Epidermal melanocyte (primary cell): ENCODE results near the gene DLK2.
A peak's percentile ranks its signal among the peaks of the same experiment; 100 is the strongest.

ENCODE experiments used
- DNase-seq: peaks from one replicate; pipeline ENCODE4 v3.0.0; 2011; ENCODE audit warnings: low spot score; ENCODE audit not compliant: insufficient read length

Gene DLK2

GRCh38 chr6:43454290-43454695 is 1.1 kb downstream of the DLK2 start:
- DNase-seq = no peak

GRCh38 chr6:43453831-43454230 is 1.5 kb downstream of the DLK2 start:
- DNase-seq = no peak

GRCh38 chr6:43452896-43453295 is 2.5 kb downstream of the DLK2 start:
- no peak for DNase-seq

GRCh38 chr6:43451939-43452338 is 3.4 kb downstream of the DLK2 start:
- DNase-seq = no peak

- no peak for DNase-seq
Measured at GRCh38 chr6:43451348-43451747, 4.0 kb downstream of the DLK2 start.

- no peak for DNase-seq
Measured at GRCh38 chr6:43450699-43451131, 4.6 kb downstream of the DLK2 start.

- no peak for DNase-seq
Measured at GRCh38 chr6:43448916-43449315, 6.4 kb downstream of the DLK2 start.

- no peak for DNase-seq
Measured at GRCh38 chr6:43447604-43448003, 7.7 kb downstream of the DLK2 start.

- DNase-seq = no peak
Measured at GRCh38 chr6:43445576-43445975, 9.8 kb downstream of the DLK2 start.

- no peak for DNase-seq
Measured at GRCh38 chr6:43444582-43444981, 10.8 kb downstream of the DLK2 start.

GRCh38 chr6:43444036-43444435 is 11.3 kb downstream of the DLK2 start:
- DNase-seq = peak; percentile 37

- DNase-seq = no peak
Measured at GRCh38 chr6:43442935-43443334, 12.4 kb downstream of the DLK2 start.

- no peak for DNase-seq
Measured at GRCh38 chr6:43437700-43438099, 17.6 kb downstream of the DLK2 start.

GRCh38 chr6:43436577-43437282 is 18.6 kb downstream of the DLK2 start:
- DNase-seq = no peak

- DNase-seq = no peak
Measured at GRCh38 chr6:43435682-43436437, 19.5 kb downstream of the DLK2 start.

GRCh38 chr6:43434943-43435342 is 20.4 kb downstream of the DLK2 start:
- no peak for DNase-seq

- no peak for DNase-seq
Measured at GRCh38 chr6:43434001-43434840, 21.1 kb downstream of the DLK2 start.

- DNase-seq = no peak
Measured at GRCh38 chr6:43433148-43433547, 22.2 kb downstream of the DLK2 start.

GRCh38 chr6:43432009-43432945 is 23.1 kb downstream of the DLK2 start:
- DNase-seq = no peak

GRCh38 chr6:43428874-43429273 is 26.5 kb downstream of the DLK2 start:
- peak; percentile 38 for DNase-seq

- no peak for DNase-seq
Measured at GRCh38 chr6:43428112-43428570, 27.2 kb downstream of the DLK2 start.
